HG02973 (cell line): Measurements from ENCODE around the gene DENND1A.
A peak's percentile ranks its signal among the peaks of the same experiment; 100 is the strongest.

Source experiments
- ATAC-seq: cut with Tn5 transposase; IDR thresholded peaks from one replicate; pipeline ENCODE4 v1.9.1; 2021; ENCODE audit warnings: moderate library complexity; ENCODE audit not compliant: unreplicated experiment

The DENND1A gene

DNA sequence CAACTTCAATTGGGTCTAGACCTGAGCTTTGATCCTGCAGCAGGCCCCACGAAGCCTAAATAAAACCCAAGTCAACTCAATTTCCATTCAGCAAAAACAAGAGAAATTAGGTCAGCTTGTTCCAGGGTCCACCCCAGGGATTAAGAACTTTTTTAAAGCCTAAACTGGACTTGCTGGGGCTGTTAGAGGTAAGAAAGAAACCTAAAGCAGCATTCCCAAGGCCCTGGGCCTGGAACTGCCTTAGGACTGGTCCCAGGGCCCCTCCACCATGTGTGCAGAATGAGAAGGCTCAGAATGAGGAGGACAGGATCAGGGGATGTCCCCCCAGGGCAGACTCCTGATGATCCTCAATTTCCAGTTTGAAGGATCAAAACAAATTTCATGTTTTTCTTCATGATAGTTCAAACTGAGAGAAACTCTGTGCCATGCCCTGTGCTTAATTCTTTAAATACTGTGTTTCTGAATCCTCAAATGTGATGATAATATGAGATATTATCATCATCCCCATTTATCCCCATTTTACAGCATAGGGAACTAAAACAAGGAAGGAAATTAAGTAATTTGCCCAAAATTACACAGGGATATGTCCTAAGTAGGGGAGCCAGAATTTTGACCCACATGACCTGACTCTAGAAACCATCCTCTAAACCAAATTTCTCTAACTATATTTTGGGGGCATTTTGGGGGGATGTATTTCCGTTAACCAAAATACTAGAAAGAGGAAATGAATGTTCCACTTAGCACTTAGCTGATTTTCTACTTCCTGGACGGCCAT, 64.5 kb downstream of the DENND1A start:
- no peak for ATAC-seq

GRCh38 chr9:123864251-123864650, 65.7 kb downstream of the DENND1A start:
- no peak for ATAC-seq

- ATAC-seq = no peak
Measured at GRCh38 chr9:123863164-123863855, 66.6 kb downstream of the DENND1A start.

GRCh38 chr9:123861756-123862120, 68.2 kb downstream of the DENND1A start:
- ATAC-seq = no peak

- no peak for ATAC-seq
Measured at GRCh38 chr9:123861086-123861755, 68.7 kb downstream of the DENND1A start.

GRCh38 chr9:123860603-123861002, 69.3 kb downstream of the DENND1A start:
- ATAC-seq = no peak

DNA sequence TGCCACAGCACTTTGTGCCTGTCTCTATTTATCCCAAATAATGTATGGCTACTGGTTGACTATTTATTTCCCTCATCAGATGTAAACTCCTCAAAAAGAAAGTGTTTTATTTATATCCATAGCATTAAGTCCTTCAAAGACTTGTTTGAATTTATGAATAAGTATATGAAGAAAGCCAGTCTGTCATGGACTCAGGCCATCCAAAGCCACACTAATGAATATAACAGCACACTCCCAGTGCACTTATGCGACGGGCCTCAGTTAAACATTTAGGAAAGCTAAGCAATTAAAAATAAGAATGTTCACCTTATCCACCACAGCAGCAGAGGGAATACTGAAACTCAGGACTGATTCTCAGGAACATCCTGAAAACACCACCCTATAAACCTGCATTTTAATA, 77.5 kb downstream of the DENND1A start:
- no peak for ATAC-seq

DNA sequence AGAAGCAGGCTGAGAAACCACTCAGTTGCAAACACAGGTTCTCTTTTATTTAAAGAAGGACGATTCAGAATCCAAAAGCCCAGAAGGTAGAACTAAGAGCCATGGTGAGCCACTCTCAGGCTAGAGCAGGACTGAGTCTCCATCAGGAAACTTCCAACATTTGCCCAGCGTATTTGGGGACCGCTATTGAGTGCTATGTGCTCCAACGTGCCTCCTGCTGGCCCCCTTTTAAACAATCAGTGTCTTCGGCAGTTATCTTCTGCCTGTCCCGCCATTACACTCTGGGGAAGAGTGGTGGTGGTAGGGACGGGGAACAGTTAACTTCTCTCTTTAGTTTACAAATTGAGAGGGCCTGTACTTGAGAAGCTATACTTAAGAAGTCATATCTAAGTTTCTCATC, 78.1 kb downstream of the DENND1A start:
- no peak for ATAC-seq

DNA sequence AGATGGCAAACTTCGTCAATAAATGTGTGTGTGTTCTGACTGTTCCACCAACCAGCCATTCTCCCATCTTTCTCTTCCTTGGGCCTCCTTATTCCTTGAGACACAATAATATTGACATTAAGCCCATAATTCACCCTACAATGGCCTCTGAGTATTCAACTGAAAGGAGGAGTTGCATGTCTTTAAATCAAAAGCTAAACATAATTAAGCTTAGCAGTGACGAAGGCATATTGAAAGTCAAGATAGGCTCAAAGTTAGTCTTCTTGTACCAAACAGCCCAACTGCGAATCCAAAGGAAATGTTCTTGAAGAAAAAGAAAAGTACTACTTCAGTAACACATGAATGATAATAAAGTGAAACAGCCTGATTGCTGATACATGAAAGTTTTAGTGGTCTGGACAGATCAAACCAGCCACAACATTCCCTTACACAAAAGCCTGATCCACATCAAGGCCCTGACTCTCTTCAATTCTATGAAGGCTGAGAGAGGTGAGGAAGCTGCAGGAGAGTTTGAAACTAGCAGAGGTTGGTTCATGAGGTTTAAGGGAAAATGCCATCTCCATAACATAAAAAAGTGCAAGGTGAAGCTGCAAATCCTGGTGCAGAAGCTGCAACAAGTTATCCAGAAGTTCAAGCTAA, 81.4 kb downstream of the DENND1A start:
- no peak for ATAC-seq

DNA sequence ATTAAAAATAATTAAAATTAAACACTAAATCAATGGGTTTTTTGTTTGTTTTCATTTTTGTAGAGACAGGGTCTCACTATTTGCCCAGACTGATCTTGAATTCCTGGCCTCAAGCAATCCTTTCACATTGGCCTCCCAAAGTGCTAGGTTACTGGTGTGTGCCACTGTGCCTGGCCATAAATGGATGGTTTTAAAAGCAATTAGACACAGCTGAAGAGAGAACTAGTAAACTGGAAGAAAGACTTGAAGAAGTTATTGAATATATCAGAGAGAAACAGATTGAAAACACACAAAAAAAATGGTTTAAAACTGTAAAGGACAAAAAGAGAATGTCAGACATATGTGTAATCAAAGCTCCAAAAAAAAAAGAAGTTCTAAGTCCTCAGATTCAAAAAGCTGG, 83.0 kb downstream of the DENND1A start:
- no peak for ATAC-seq

DNA sequence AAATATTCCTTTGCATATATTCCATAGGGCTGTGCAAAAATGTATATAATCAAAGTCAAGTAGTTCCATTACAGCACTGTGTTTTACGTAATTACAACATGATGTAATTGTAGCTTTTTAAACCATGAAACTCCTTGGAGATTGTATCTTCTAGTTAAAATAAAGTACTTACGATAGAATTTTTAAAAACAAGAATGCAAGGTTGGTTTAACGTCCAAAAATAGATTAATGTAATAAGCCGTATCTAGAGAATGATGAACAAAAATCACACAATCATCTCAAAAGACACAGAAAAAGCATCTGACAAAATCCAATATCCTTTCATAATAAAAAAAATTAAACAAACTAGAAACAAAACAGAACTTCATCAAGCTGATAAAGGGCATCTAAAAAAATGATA, 86.2 kb downstream of the DENND1A start:
- no peak for ATAC-seq

DNA sequence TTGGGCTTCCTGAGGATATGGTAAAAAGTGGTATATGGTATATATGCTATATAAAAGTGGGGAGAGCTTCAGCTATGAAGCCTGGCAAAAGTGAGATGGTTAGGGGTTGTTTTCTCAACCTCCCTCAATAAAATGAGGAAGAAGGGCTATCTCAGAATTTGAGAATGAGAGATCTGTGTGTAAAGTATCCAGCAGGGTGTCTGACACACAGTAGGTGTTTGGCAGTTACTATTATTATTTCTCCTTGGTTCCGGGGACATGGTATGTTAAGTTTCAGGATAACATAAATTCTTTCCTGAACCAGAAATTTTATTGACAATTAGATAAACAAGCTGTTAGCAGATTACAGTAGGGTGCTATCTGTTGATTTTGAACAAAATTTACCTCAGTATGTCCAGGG, 94.1 kb downstream of the DENND1A start:
- ATAC-seq = no peak

GRCh38 chr9:123834889-123835562, 94.9 kb downstream of the DENND1A start:
- peak; percentile 67 for ATAC-seq

- ATAC-seq = no peak
Measured at GRCh38 chr9:123834218-123834888, 95.6 kb downstream of the DENND1A start.

- no peak for ATAC-seq
Measured at GRCh38 chr9:123832858-123833650, 96.9 kb downstream of the DENND1A start.

DNA sequence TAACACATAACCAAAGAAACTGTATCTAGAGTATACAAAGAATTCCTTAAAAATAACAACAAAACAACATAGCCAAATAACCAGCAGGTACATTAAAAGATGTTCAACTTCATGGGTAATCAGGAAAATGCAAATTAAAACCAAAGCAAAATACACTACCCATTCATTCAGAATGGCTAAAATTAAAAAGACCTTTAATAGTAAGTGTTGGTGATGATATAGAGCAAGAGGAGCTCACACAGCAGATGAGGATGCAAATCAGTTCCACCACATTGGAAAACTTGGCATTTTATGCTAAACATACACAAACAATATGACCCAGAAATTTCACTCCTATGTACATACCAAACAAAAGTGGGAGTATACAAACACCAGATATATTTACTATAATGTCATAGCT, 97.8 kb downstream of the DENND1A start:
- no peak for ATAC-seq

GRCh38 chr9:123828449-123828848, 101.5 kb downstream of the DENND1A start:
- ATAC-seq = no peak

DNA sequence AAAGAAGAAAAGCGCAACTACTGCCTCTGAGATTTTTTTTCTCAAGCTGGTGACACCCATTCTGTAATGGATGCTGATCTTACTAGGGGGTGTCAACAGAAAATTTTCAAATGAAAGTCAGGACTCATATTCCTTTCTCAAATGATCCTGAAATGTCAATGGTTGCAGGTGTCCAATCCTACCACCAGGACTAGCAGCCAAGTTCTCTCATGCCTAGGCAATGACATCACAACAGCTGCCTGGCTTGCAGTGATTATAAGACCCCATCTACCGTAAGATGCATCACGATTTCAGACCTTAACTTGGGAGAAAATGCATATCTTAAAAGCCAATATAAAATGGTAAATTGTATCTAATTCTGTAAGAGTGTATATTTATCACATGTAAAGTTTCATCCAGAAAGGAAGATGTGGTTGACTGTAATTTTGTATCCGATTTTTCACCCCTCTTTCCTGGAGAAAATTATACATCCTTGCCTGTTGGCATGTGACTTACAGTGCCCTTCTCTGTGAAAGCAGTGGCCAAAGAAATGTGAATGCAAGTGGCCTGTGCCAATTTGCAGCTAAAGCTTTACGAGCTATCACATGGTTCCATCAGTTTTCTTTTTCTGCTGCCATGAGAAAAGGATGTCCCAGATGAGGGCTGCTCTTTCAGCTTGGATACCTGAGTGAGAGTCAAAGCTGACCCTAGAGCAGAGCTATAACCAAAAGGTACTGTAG, 104.4 kb downstream of the DENND1A start:
- no peak for ATAC-seq
